HG03135 (cell line): ENCODE results near the gene OGFOD3.
"Not testable (repeated sequence)": the region's sequence is repeated elsewhere in the genome, so short reads cannot be mapped to it uniquely, and the experiment has no call there.

ENCODE experiments used
- ATAC-seq: cut with Tn5 transposase; IDR thresholded peaks from one replicate; pipeline ENCODE4 v1.9.1; 2021; ENCODE audit warnings: mild to moderate bottlenecking, moderate library complexity; ENCODE audit not compliant: unreplicated experiment

The OGFOD3 gene

GRCh38 chr17:82358465-82359350 lies 59.7 kb downstream of the OGFOD3 start, which contains the start of gene TEX19:
Gene TEX19, plus strand, starts transcription at chr17:82359247. Its CDS starts 2,904 bp downstream, at chr17:82362151.
- no peak for ATAC-seq

- ATAC-seq = no peak
Measured at GRCh38 chr17:82357394-82357793, 61.0 kb downstream of the OGFOD3 start.

GRCh38 chr17:82356845-82357355 lies 61.5 kb downstream of the OGFOD3 start:
- ATAC-seq = no peak

GRCh38 chr17:82355770-82356427 lies 62.5 kb downstream of the OGFOD3 start:
- ATAC-seq = no peak

GRCh38 chr17:82354804-82355308 lies 63.5 kb downstream of the OGFOD3 start:
- ATAC-seq = no peak

GRCh38 chr17:82353484-82353883 lies 64.9 kb downstream of the OGFOD3 start:
- ATAC-seq = no peak

- ATAC-seq = peak; percentile 59
Measured at GRCh38 chr17:82351713-82352488, 66.5 kb downstream of the OGFOD3 start.

GRCh38 chr17:82351254-82351712 lies 67.1 kb downstream of the OGFOD3 start:
- ATAC-seq = peak; percentile 61

- ATAC-seq = no peak
Measured at GRCh38 chr17:82350182-82351030, 68.0 kb downstream of the OGFOD3 start.

- ATAC-seq = no peak
Measured at GRCh38 chr17:82349287-82349701, 69.1 kb downstream of the OGFOD3 start.

- ATAC-seq = no peak
Measured at GRCh38 chr17:82348866-82349265, 69.5 kb downstream of the OGFOD3 start.

GRCh38 chr17:82348434-82348833 lies 70.0 kb downstream of the OGFOD3 start:
- no peak for ATAC-seq

- ATAC-seq = not testable (repeated sequence)
Measured at GRCh38 chr17:82347994-82348393, 70.4 kb downstream of the OGFOD3 start.

GRCh38 chr17:82346342-82347300 lies 71.8 kb downstream of the OGFOD3 start:
- ATAC-seq = no peak

- ATAC-seq = no peak
Measured at GRCh38 chr17:82345151-82345976, 73.0 kb downstream of the OGFOD3 start.

GRCh38 chr17:82344175-82344907 lies 74.0 kb downstream of the OGFOD3 start:
- ATAC-seq = no peak

GRCh38 chr17:82343560-82343959 lies 74.8 kb downstream of the OGFOD3 start:
- ATAC-seq = no peak
